Loucy (cell line): ENCODE measurements around the gene MAP10.

Source experiments
- EZH2phosphoT487 ChIP-seq: fragments of 200-600 bp; IDR thresholded peaks from 2 replicates; pipeline ENCODE4 v1.6.1; 2018; ENCODE audit warnings: antibody characterized with exemption, mild to moderate bottlenecking, moderate library complexity, borderline replicate concordance
- TF ChIP-seq, protein P1 (sequence below): fragments of 200-600 bp; sonication (generic); conservative IDR thresholded peaks from 2 replicates; pipeline ENCODE4 v1.5.1; 2014; ENCODE audit warnings: mild to moderate bottlenecking, antibody characterized with exemption, low read length

- TF ChIP-seq, protein P1, sequence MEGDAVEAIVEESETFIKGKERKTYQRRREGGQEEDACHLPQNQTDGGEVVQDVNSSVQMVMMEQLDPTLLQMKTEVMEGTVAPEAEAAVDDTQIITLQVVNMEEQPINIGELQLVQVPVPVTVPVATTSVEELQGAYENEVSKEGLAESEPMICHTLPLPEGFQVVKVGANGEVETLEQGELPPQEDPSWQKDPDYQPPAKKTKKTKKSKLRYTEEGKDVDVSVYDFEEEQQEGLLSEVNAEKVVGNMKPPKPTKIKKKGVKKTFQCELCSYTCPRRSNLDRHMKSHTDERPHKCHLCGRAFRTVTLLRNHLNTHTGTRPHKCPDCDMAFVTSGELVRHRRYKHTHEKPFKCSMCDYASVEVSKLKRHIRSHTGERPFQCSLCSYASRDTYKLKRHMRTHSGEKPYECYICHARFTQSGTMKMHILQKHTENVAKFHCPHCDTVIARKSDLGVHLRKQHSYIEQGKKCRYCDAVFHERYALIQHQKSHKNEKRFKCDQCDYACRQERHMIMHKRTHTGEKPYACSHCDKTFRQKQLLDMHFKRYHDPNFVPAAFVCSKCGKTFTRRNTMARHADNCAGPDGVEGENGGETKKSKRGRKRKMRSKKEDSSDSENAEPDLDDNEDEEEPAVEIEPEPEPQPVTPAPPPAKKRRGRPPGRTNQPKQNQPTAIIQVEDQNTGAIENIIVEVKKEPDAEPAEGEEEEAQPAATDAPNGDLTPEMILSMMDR, result no peak
- TF ChIP-seq EZH2phosphoT487, result no peak
Observed at GRCh38 chr1:232776526-232777106, 28.6 kb upstream of the MAP10 start.
